Central memory CD4-positive, alpha-beta T cell (primary cell): Measurements from ENCODE around the gene MLXIP.

Experiments
- DNase-seq: peaks from one replicate; pipeline ENCODE4 v3.0.0; 2022

Gene MLXIP

GRCh38 chr12:122080149-122081082, 1.9 kb downstream of the MLXIP start:
- DNase-seq, result no peak

DNA sequence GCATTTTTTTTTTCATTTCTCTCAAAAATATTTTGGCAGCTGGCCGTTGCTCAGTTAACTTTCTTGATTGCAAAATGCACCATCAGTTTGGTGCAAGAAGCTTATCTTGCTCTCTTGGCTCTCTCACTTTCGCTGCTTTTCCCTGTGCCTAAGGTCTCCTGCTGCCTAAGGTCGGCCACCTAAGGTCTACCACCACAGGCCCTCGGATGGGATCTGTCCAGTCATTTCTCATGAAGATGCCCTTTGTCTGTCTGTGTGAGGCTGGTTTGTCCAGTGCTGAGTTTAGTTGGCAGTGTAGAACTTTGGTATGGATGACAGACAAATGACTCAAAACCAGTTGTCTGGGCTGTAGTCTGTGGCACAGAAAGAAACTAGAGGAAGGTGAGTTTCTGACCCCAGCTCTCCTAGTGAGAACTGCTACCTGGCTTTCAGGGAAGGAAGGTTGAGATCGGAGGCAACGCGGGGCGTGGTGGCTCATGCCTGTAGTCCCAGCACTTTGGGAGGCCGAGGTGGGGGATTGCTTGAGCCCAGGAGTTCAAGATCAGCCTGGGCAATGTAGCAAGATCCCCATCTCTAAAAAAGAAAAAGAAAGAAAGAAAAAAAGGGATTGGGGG, 2.6 kb downstream of the MLXIP start:
- DNase-seq, result no peak

- DNase-seq, result peak; percentile 62
These were observed 3.2 kb downstream of the MLXIP start for GRCh38 chr12:122081697-122082221.

- DNase-seq, result no peak
These were observed 4.2 kb downstream of the MLXIP start for GRCh38 chr12:122082621-122083356.

DNA sequence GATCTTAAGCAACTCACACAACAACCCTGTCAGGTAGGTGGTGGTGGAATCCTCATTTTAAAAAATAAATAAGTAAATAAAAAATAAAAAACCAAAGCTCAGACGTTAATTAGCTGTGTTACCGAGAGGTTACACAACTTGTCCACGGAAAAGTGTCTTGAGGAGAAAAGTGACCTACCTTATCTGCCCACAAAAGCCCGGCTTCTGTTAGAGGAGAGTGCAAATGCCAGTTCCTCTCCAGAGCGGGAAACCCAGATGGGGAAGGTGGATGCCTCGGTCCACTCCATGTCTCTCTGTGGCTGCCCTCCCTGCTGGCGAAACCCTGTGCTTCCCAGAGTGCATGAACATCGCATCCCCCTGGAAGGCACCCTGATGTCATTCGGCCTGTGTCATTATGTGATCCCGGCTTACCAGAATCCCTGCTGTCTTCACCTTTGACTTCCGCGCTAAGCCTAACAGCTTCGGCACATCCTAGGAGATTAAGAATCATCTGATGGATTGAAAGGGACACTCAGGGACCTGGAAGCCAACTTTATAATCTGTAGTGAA, 6.4 kb downstream of the MLXIP start:
- no peak for DNase-seq

DNA sequence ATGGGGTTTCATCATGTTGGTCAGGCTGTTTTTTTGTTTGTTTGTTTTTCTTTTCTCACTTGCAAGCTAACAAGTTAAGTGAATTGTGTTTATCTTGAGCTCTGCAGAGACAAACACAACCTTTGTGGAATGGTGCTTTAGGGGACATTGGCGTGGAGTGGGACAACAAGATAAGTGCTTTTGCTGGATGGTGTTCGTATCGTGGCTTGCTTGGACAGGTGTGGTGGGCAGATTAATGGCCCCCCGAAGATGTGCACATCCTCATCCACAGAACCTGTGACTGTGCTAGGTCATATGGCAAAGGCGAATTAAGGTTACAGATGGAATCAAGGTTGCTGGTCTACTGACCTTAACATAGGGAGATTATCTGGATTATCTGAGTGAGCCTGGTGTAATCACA, 7.0 kb downstream of the MLXIP start:
- no peak for DNase-seq

DNA sequence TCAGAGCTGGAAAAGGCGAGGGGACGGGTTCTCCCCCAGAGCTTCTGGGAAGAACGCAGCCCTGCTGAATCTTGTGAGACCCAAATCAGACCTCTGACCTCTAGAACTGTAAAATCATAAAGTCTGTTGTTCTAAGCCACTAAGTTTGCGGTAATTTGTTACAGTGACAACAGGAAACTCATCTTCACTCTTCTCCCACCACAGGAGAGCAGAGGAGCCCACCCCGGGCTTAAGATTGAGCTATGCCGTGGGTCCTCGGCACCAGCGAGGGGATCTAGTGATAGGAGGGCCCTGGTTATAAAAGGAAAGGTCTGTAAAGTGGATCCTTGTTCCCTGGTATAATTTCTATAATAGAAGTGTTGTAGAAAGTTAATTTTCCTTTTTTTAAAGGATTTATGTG, 7.6 kb downstream of the MLXIP start:
- no peak for DNase-seq

GRCh38 chr12:122086641-122087285, 8.2 kb downstream of the MLXIP start:
- DNase-seq, result no peak

GRCh38 chr12:122087431-122088178, 9.0 kb downstream of the MLXIP start:
- no peak for DNase-seq

DNA sequence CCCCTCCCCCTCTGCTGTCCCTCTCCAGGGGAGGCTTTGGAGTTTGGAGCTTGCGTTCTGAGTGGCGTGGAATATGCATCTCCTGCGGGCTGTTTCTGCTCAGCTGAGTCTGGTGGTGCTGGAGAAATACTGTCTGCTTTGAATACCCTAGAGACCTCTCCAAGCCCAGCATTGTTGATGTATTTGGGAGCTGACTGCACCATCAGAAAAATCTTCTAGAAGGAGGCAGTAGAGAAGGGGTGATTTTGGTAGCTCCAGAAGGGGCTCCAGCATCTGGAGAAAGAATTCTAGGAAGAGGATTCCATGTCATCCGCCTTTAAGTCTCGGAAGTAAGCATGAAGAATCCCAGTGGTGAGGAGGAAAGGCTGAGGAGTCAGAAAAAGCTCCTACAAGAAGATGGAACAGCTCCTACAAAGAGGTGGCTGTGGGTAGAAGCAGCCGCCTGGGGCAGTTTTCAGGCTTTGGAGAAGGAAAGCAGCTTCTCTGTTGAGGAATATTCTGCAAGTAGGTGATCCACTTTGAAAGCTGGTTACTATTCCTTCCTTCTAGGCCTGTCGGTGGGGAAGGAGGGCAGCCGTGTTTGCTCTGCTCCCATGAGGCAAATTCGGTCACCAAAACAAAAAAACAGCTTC, 9.7 kb downstream of the MLXIP start:
- DNase-seq, result no peak

- DNase-seq, result no peak
These were observed 10.5 kb downstream of the MLXIP start for GRCh38 chr12:122089077-122089476.

DNA sequence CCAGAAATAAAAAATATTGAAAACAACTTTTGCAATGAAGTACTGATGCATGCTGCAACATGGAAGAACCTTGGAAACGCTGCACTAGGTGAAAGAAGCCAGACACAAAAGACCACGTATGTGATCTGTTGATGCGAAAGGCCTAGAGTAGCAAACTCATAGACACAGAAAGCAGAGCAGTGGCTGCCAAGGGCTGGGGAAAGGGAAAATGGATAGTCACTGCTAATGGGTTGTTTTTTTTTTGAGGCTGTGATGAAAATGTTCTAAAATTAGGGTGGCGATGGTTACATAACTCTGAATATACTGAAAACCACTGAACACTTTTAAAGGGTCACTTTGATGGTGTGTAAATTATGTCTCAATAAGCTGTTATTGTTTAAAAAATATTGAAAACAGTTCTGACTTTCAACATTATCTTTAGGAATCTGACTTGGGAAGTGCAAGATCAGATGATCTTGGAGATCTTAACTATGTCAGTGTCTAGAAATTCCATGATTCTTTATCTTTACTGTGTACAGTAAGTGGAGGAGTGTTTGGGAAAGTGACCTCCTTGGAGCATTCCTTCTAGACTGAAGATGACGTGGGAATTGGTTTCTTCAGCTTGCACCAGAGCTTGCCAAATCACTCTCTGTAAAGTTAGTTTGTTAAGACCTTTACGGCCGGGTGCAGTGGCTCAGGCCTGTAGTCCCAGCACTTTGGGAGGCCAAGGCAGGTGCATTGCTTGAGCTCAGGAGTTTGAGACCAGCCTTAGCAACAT, 12.4 kb downstream of the MLXIP start:
- no peak for DNase-seq

DNA sequence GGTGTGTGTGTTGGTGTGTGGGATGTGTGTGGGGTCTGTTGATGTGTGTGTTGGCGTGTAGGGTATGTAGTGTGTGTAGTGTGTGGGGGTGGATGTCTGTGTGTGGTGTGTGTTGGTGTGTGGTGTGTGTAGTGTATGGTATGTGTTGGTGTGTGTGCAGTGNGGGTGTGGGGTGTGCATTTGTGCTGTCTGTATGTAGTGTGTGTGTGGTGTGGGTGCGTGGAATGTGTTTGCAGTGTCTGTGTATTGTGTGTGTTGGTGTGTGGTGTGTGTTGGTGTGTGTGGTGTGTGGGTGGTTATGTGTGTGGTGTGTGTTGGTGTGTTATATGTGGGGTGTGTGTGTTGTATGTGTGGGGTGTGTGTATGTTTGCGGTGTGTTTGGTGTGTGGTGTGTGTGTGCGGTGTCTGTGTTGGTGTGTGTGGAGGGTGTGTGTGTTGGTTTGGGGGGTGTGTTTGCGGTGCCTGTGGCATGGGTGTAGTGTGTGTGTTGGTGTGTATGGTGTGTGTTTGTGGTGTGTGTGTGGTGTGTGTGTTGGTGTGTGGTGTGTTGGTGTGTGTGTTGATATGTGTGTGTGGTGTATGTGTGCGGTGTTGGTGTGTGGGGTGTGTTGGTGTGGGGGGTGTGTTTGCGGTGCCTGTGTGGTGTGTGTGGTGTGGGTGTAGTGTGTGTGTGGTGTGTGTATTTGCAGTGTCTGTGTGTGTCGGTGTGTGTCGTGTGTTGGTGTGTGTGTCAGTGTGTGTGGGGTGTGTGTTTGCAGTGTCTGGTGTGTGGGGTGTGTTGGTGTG, 14.7 kb downstream of the MLXIP start:
- no peak for DNase-seq

DNA sequence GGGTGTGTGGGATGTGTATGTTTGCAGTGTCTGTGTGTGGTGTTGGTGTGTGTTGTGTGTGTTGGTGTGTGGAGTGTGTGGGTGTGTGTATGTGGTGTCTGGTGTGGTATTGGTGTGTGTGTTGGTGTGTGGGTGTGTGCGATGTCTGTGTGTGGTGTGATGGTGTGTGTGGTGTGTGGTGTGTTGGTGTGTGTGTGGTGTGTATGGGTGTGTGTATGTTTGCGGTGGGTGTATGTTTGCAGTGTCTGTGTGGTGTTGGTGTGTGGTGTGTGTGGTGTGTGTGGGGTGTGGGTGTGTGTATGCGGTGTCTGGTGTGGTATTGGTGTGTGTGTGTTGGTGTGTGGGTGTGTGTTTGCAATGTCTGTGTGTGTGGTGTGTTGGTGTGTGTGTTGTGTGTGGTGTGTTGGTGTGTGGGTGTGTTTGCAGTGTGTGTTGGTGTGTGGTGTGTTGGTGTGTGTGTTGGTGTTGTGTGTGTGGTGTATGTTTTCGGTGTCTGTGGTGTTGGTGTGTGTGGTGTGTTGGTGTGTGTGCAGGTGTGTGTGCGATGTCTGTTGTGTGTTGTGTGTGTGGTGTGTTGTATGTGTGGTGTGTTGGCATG, 15.7 kb downstream of the MLXIP start:
- DNase-seq, result no peak

DNA sequence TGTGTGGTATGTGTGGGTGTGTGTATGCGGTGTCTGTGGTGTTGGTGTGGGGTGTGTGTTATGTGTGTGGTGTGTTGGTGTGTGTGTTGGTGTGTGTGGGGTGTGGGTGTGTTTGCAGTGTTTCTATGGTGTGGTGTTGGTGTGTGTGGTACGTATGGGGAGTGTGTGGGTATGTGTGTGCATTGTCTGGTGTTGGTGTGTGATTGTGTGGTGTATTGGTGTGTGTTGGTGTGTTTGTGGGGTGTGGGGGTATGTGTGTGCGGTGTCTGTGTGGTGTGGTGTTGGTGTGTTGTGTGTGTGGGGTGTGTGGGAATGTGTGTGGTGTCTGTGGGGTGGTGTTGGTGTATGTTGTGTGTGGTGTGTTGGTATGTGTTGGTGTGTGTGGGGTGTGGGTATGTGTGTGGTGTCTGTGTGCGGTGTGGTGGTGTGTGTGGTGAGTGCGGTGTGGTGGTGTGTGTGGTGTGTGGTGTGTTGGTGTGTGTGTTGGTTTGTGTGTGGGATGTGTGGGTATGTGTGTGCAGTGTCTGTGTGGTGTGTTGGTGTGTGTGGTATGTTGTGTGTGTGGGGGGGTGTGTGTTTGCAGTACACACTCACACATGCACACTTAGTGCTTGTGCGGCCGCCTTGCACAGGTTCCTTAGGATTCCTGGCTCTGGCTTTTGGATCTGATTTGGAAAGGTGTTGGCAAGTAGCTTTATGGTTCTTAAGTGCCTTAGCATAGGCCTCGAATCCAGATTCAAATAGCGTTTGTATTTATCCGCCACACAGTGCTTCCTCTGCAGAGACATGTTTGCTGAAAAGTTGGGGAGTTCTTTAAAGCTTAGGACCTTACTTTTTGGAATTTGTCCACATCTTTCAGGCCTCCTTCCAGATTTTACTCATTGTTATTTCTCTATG, 16.4 kb downstream of the MLXIP start:
- no peak for DNase-seq

GRCh38 chr12:122096014-122096413, 17.5 kb downstream of the MLXIP start:
- DNase-seq, result no peak

GRCh38 chr12:122096591-122097149, 18.1 kb downstream of the MLXIP start:
- DNase-seq, result no peak

- no peak for DNase-seq
These were observed 19.0 kb downstream of the MLXIP start for GRCh38 chr12:122097584-122097926.
